ENCODE results near the gene ZNF638.

GRCh38 chr2:71327916-71328315, 3.7 kb upstream of the ZNF638 start:
- TF ChIP-seq SUZ12 (IDR thresholded peaks at IDR 0.05; ENCODE audit: extremely low read depth, insufficient read depth, insufficient read length) (no peak), ZNF274 (IDR thresholded peaks at IDR 0.05; ENCODE audit: low read depth, low read length) (no peak), YY1 (IDR thresholded peaks at IDR 0.05; ENCODE audit: insufficient read depth, insufficient read length) (no peak)

All from NT2/D1 (cell line).